HG03135 (cell line): ENCODE data around the gene ZDHHC12.

Experiments used
- ATAC-seq: cut with Tn5 transposase; IDR thresholded peaks from one replicate; pipeline ENCODE4 v1.9.1; 2021; ENCODE audit warnings: mild to moderate bottlenecking, moderate library complexity; ENCODE audit not compliant: unreplicated experiment

Gene ZDHHC12, protein sequence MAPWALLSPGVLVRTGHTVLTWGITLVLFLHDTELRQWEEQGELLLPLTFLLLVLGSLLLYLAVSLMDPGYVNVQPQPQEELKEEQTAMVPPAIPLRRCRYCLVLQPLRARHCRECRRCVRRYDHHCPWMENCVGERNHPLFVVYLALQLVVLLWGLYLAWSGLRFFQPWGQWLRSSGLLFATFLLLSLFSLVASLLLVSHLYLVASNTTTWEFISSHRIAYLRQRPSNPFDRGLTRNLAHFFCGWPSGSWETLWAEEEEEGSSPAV

DNA sequence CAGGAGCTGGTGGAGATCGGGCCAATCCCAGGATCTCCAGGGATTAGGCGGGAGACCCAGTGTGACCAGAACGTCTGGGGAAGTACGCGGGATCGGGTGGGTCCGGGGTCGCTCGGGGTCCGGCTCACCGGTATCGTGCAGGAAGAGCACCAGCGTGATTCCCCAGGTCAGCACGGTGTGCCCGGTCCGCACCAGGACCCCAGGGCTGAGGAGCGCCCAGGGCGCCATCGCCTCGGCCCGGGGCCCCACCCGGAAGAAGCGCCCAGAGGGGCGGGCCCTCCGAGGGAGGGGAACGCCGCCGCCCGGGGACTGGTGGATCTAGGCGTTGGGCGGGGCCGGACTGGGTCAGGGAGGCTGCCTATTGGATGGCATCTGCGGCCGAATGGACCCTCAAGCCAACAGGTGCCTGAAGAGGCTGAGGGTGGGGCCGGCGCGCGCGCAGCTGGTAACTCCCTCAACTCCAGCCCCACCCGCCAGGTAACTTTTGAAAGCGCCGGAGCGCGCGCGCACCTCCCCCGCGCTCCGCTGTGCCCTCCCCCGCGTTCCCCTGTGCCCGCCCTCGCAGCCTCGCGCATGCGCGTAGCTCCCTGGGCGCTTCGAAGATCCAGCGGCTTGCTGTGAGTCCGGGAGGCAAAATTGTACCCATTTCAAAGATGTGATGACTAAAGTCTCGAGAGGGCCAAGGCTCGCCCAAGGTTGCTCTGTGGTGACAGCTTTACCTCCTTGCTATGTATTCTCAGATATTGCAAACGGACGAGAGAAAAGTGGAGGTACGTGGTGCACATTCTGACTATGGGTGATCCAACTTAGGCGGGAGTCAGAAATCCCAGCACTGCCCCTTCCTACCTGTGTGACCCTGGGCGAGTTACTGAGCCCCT is at the start of gene ZDHHC12:
Gene ZDHHC12, minus strand, starts transcription at position 262 of the 878 bp plus-strand sequence. Its CDS starts 34 bp downstream, at position 228.
- peak; percentile 94 for ATAC-seq

DNA sequence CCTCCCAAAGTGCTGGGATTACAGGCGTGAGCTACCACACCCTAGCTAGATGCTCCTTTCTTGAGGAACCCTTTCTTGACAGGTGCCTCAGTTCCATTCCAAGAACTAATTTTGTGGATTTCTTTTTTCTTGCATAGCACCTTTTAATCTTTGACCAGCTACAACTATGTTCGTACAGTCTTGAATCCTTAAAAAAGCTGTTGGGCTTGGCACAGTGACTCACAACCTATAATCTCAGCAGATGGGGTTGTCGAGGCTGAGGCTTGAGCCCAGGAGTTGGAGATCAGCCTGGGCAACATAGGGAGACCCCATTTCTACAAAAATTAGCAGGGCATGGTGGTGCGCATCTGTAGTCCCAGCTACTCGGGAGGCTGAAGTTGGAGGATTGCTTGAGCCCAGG is 49.1 kb upstream of the ZDHHC12 start:
- ATAC-seq: no peak

DNA sequence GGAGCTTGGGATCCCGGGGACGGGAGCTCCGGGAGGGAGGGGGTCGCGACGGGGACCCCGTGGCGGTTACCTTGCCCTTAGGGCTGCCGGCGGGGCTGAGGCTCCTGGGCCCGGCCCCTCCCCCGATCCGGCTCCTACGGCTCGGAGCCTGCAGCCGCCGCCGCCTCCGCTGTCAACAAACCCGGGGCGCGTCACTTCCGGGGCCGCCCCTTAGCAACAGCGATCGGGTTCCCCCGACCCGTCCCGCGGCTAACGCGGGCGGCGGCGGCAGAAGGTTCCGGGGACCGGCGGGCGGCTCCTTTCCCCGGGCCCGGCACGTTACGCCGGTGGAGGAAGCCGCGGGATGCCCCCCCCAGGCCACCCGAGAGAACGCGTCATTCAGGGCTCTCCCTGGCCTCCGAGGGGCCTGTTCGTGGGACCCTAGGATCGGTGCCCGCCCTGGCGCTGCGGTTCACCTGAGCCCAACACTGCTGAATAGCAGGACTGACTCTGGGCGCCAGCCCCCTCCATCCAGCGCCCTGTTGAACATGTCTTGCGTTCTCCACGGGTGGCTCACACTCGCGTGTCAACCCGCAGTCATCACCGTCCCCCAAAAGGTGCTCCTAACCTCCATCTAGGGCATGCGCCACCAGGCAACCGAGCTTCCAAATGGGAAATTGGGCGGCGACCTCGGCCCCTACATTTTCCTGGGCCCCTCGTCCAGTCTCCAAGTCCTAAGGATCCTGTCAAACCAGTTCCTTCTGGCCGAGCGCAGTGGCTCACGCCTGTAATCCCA is 48.0 kb upstream of the ZDHHC12 start, which contains the start of gene ZER1:
Gene ZER1, minus strand, starts transcription at position 183 of the 775 bp plus-strand sequence. CDS start 16,362 bp downstream, outside the sequence.
- peak; percentile 87 for ATAC-seq

DNA sequence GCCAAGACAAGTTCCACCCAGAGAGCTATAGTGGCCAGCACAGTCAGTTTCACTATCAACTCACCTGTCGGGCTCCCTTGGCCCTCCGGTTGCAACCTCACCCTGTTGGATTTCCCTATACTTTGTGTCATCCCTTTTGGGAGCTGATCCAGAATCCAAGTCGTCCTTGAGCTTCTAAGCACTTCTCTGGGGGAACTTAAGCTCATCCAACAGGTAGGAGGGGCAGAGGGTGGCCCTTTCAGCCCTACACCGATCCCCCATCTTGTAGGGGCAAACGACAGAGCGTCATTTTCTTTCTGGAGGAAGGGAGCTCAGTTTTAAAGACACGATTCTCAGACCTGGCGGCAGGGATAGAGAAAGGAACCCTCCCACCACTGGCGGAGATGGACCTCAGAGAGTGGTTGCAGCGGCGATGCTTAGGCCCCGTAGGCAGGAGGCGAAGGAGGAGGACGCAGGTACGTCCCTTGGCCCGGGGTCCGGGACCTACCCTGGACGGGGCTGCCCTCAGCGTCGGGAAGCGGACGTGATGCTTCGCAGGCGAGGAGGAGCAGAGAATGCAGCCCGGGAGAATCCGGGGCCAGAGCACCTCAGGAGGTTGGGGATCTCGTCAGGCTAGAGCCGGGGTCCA is 47.3 kb upstream of the ZDHHC12 start:
- ATAC-seq: peak; percentile 30

DNA sequence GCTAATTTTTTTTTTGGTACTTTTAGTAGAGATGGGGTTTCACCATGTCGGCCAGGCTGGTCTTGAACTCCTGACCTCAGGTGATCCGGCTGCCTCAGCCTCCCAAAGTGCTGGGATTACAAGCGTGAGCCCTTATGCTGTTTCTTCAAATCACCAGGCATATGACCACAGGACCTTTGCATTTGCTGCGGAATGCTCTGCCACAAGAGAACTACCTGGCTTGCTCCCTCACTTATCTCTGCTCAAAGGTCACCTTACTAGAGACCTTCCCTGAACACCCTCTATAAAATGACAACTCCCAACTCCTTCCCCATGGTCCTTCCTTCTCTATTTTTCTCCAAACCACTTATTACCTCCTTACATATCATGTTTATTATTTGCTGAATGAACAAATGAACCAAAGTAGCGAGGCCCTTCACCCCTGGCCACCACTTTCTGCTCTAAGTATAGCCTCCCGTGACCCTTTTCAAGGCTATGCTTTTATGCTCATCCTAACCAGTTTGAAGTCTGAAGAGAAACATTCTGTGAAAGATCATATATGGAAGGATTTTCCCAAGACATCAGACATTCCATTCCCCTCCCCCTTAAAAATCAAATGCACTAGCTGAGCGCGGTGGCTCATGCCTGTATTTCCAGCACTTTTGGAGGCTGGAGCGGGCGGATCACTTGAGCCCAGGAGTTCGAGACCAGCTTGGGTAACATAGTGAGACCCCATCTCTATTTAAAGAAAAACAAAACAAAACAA is 46.5 kb upstream of the ZDHHC12 start:
- ATAC-seq: no peak

DNA sequence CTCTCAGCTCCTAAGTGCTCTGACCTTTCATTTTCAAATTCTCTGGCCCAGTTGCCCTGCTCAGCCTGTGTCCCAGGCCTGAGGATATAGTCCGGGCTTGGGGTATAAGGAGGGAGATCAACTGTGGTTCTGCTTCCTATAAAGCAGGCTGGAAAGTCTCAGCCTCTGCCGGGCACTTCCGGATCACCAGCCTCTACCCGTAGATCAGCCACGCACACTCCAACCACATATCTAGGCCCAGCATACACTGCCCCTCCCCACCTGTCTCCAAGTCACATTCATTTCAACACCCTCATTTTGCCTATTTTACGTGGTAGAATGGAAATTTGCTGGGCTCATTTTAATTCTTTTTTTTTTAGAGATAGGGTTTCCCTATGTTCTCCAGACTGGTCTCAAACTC is 44.7 kb upstream of the ZDHHC12 start:
- no peak for ATAC-seq

DNA sequence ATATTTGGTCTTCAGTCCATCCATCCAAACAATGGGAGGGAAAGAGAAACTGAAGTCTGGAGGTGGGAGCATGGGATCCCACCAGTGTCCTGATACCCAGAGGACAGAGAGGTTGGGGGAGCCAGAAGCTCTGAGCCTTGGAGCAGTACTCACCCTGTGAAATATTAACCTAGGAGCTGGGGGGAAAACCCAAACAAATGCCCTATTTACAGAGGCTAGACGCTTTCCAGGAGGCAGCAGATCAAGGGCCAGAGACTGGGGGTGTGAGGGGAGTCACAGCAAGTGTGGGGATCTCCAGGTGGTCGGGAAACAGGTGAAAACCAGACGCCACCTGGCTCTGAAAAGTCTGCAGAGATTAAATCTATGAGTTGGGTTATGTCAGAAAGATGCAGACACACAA is 41.6 kb upstream of the ZDHHC12 start:
- no peak for ATAC-seq

DNA sequence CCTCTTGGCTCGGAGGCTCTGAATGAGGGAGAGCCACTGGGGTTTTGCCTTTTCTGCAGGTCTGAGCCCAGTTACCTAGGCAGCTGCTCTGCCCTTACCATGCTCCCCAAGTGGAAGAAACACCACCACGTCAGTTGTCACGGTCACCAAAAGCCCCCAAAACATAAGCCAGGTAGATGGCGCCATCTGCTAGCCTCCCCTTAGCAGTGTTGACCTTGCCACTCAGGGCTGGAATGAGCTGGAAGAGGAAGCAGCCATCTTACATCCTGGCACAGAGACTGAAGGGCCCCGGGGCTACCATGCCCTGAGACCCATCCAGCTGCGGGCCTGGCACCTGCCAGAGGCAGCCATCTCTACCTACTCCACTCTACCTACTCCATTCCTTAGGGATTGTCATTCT is 40.4 kb upstream of the ZDHHC12 start:
- no peak for ATAC-seq

DNA sequence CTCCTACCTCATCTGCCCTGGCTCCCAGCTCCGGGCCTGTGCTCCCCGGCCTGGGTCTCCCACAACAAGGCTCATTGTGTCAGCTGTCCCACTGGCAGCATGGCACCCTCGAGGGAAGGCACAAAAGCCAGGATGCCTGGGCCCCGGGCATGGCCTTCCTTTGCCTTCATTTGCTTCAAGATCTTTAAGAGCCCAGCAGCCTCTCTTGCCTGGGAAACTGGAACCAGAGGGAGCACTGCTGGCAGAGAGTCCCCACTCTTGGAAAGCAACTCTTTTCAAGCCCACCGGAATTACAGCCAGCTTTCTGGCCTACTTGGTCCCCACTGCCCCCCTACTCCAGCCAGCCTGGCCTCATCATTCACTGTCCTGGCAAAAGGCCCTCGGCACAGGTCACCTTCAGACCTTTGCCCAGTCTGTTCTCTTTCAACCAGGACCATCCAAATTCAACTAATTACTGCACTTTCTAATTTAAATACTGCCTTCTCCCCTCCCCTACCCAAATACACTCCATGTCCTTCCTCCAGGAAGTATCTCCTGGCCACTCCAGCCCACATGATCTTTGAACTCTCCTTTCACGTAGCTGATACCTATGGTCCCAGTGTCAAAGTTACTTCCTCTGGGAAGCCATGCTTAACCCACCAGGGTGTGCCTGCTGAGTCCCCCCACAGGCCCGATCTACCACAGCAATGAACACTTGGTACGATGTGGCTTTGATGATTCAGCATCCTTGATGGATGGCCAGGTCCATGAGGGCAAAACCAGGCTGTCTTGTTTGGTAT is 38.9 kb upstream of the ZDHHC12 start:
- no peak for ATAC-seq

DNA sequence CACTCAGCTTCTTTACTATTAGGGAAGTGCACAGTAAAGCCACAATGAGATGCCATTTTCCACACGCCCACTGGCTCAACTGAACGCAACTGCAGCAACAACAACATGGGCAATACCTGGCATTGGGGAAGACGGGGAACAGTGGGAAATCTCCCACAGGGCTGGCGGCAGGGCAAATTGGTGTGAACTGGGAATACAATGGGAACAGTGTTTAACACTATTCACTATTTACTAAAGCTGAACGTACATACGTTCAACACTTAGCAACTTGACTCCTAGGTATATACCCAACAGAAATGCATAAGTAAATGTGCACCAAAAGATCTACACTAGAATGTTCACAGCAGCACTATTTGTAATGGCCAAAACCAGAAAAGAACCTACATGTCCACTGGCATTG is 33.7 kb upstream of the ZDHHC12 start:
- no peak for ATAC-seq

DNA sequence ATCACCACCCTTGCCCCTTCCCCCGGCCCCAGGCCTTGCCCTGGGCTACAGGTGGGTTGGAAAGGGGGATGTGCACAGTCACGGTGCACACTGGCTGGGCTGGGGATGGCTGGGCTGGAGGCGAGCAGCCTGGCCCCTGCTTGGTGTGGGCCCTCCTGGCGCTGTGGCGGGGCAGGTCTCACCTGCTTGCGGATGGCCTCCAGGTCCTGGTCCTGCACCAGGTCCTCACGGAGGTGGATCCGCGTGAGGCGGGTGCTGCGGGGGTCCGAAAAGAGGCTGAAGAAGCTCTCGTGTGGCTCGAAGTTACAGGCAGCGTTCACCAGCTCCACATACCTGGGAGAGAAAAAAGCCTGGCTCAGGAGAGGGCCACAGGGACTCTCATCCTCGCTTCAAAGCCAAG is 29.7 kb upstream of the ZDHHC12 start:
- ATAC-seq: no peak

DNA sequence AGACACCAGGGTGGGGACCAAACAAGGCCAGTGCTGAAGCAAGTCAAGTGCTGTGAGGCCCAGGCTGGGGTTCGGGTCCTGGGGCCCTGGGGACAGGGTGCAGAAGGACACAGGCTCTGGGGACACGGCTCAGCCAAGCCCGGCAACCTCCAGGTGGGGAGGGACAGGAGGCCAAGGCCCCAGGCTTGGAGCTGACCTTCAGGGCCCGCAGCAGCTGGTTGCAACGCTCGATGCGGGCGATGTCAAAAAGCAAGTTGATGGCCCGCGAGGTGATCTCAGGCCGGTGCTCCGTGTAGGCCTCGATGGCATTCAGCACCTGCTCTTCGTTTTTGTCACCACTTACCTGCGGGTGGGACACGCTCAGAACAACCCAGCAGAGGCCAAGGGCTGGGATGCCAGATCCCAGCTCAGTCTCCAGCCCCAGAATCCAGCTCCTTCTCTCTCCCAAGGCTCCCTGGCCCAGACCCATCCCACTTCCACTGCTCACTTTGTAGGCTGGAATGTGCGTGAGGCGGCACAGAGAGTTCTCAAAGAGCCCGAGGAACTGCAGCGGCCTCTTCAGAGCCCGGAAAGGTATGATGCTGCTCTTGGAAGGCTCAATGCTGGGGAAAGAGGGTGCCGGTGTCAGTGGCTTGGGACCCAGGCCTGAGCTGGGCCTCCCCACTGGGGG is 27.1 kb upstream of the ZDHHC12 start:
- ATAC-seq: no peak

DNA sequence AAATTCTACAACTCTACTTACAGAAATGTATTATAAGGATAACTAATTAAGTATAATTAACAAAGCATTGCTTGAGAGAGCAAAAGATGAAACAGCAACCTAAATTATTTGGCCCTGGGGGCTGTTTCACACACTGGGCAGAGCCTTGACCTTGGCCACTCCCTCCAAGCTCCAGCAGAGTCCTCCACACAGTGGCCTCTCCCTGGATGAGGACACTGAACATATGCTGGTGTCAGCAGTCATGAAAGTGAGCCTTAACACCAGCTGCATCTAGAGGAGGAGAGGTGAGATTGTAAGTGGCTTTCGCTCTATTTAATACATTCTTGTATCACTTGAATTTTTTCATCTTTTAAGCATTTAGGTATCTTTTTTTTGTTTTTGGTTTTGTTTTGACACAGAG is 23.3 kb upstream of the ZDHHC12 start:
- no peak for ATAC-seq

DNA sequence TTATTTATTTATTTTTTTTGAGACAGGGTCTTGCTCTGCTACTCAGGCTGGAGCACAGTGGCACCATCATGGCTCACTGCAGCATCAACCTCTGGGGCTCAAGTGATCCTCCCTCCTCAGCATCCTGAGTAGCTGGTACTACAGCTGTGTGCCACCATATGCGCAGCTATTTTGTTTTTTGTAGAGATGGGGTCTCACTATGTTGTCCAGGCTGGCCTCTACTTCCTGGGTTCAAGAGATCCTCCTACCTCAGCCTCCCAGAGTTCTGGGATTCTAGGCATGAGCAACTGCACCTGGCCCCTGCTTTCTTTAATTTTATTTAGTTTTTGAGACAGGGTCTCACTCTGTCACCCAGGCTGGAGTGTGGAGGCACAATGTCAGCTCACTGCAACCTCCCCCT is 19.5 kb upstream of the ZDHHC12 start:
- ATAC-seq: no peak

DNA sequence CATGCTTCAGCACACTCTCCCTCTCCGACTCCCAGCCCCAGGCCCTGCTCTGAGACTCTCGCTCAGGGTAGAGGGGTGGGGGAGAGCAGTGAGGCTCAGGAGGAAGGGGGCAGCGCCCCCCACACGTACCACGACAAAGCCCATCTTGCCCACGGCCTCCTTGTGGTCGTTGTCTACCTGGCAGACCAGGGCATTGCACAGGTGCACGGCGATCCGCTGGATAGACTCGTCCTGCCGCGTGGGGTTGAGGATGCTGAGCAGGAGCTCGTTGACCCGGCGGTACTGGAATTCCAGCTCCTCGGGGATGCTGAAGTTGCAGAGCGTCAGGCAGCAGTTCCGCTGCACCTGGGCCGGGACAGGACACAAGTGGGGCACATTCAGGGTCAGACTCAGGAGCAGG is 18.5 kb upstream of the ZDHHC12 start:
- no peak for ATAC-seq

DNA sequence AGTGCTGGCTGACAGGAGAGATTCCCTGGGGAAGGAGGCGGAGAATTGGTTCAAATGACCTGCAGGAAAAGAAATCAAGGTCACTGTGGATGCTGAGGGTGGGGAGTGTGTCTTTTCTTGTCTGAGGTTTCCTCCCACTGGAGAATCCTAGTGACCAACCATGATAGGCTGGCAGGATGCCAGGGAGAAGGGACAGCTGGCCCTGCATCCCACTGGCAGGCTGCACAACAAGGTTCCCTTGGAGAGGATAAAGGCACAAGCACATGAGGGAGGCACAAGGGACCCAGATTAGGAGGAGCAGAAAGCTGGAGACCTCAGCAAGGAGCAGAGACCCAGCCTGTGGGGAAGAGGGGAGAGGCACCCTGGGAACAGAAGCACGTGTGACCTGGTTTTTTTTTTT is 11.4 kb upstream of the ZDHHC12 start:
- ATAC-seq: no peak

DNA sequence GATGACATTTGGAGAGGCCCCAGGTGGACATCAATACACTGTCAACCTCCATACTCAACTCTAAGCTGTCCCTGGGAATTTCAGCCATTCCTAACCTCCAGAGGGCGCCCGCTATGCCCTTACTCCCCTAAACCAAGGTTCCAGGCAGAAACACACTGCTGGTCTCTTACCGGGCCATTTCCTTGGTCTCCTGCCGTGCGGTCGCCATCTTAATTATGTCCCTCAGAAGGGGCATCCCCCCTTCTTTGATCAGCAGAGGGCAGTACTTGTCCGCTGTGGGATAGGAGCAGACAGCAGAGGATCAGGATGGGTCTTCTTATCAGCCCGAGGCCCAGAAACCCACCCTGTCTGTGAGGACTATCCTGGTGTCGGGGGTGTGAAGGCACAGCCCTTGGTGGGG is 9.3 kb upstream of the ZDHHC12 start:
- no peak for ATAC-seq

DNA sequence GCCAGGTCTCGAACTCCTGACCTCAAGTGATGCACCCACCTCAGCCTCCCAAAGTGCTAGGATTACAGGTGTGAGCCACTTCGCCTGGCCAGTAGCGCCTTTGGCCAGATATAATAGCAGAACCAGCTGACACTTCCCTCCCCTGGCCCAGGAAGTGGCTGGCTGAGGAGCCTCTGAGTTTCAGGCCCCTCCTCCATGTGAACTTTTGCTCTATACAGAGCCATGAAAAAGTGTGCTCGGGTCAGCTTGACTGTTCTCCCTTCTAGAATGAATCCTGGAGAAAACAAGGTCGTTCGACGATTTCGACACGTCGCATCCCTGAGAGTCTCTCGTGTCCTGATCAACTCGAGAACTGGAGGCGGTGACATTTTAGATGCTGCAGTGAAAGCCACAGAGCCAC is 8.6 kb upstream of the ZDHHC12 start:
- no peak for ATAC-seq

DNA sequence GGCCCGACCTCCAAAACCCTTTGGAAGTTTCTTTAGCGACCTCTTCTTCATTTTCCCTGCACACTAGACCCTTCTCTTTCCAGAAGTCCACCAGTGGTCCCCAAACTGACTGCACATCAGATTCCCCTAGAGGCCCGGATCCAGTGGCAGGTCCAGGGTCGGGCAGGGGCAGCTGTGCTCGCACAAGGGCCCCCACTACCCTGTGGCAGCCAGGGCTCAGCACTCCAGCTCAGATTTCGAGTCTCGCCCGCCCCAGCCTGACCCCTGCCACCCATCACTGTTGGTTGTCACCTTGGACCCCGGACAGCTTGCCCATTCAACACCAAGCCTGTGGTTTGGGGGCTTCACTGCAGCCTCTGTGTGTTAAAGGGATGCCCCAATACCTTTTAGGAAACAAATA is 7.8 kb upstream of the ZDHHC12 start:
- ATAC-seq: no peak
